Activated CD4-positive, alpha-beta T cell treated with anti-CD3 and anti-CD28 coated beads for 36 hours (primary cell): ENCODE measurements around the gene PAQR8. TPM values are rescaled to one million over a fixed set of nuclear protein-coding genes. Genes with fewer than 3 reads are reported as not detected.
A peak's percentile ranks its signal among the peaks of the same experiment; 100 is the strongest.

ENCODE experiments used
- ATAC-seq: fragments of 200-7000 bp; cut with Tn5 transposase; one replicate; pipeline ENCODE4 v1.10.0; 2021; ENCODE audit warnings: mild to moderate bottlenecking, moderate library complexity
- CTCF ChIA-PET: fragments of 350-600 bp; sonication (Branson Sonifier 250); formaldehyde crosslinking; loops from one replicate; lab custom pipeline; 2021; ENCODE audit warnings: antibody characterized with exemption; lab: Charles Lee
- POLR2A ChIA-PET: fragments of 350-600 bp; sonication (Branson Sonifier 250); formaldehyde crosslinking; loops from one replicate; lab custom pipeline; 2021; ENCODE audit warnings: antibody characterized with exemption, inconsistent platforms; lab: Charles Lee
- DNase-seq: peaks from one replicate; pipeline ENCODE4 v3.0.0-alpha.2; 2020
- H3K27ac Mint-ChIP-seq: one replicate; pipeline ENCODE4 v1.8.0; 2021; ENCODE audit warnings: mixed read lengths
- H3K27me3 Mint-ChIP-seq: one replicate; pipeline ENCODE4 v1.8.0; 2021; ENCODE audit warnings: mixed read lengths
- H3K36me3 Mint-ChIP-seq: one replicate; pipeline ENCODE4 v1.8.0; 2021; ENCODE audit warnings: low read depth, mixed read lengths
- H3K4me1 Mint-ChIP-seq: one replicate; pipeline ENCODE4 v1.8.0; 2021; ENCODE audit warnings: mixed read lengths
- H3K4me3 Mint-ChIP-seq: one replicate; pipeline ENCODE4 v1.8.0; 2021; ENCODE audit warnings: mild to moderate bottlenecking, moderate library complexity, mixed read lengths
- H3K9me3 Mint-ChIP-seq: one replicate; pipeline ENCODE4 v1.8.0; 2021; ENCODE audit warnings: low read depth, mixed read lengths
- intact Hi-C, 2 experiments: fragments of 100-400 bp; cut with DNase I in 1 of 2; cut with micrococcal nuclease in 1 of 2; formaldehyde crosslinking; loops; one replicate each; pipeline versions ENCODE4 v1.14.2 to v1.15.1; 2022 to 2024; cut with DNase I, micrococcal nuclease
- total RNA-seq, 2 experiments: library from RNA; stranded (reverse); gene quantifications; one replicate each; pipeline ENCODE4 v1.2.3, GENCODE V29; 2021

Gene PAQR8
- total RNA-seq, 2 experiments from 2014 or later, result 9.0 to 9.1 TPM

GRCh38 chr6:52330470-52330869 lies 31.5 kb upstream of the PAQR8 start:
- intact Hi-C loops, result no loop called here
- H3K27ac Mint-ChIP-seq, result no peak overlapping the region
- ATAC-seq (no peak), DNase-seq (no peak)
- H3K27me3 Mint-ChIP-seq, result no peaks in the 10 kb centered on the region
- no peaks in the 10 kb centered on the region for H3K36me3 Mint-ChIP-seq
- H3K9me3 Mint-ChIP-seq, result no peaks in the 10 kb centered on the region
- ChIA-PET CTCF (interaction anchor here (0.9 to 1.6 kb wide), 5 partner anchors 20 to 77 kb away, joined by 3 to 5 read pairs (median 4); no protein-coding TSS in a partner anchor), POLR2A (interaction anchor here (0.8 kb wide), 1 partner anchor 47 kb away, joined by 5 read pairs; no protein-coding TSS in a partner anchor)
- no peak overlapping the region for H3K4me3 Mint-ChIP-seq
- peaks cover 38% of the 10 kb centered on the region for H3K4me1 Mint-ChIP-seq

GRCh38 chr6:52331793-52332457 lies 30.0 kb upstream of the PAQR8 start:
- Mint-ChIP-seq H3K4me1 (peaks cover 52% of the 10 kb centered on the region), H3K4me3 (no peak overlapping the region), H3K27me3 (no peaks in the 10 kb centered on the region), H3K36me3 (no peaks in the 10 kb centered on the region), H3K27ac (no peak overlapping the region), H3K9me3 (no peaks in the 10 kb centered on the region)
- intact Hi-C loops, result no loop called here
- ChIA-PET CTCF (interaction anchor here (0.9 to 1.6 kb wide), 3 partner anchors 19 to 85 kb away, joined by 3 to 4 read pairs (median 3); no protein-coding TSS in a partner anchor), POLR2A (interaction anchor here (0.5 to 0.6 kb wide), 2 partner anchors 24 to 58 kb away, joined by 3 to 7 read pairs; no protein-coding TSS in a partner anchor)
- DNase-seq (peak; percentile 11), ATAC-seq (no peak)

GRCh38 chr6:52333840-52334200 lies 28.1 kb upstream of the PAQR8 start:
- Mint-ChIP-seq H3K27ac (peak overlapping the region; percentile 59), H3K36me3 (no peaks in the 10 kb centered on the region), H3K9me3 (no peaks in the 10 kb centered on the region), H3K27me3 (no peaks in the 10 kb centered on the region), H3K4me3 (no peak overlapping the region), H3K4me1 (peaks cover 65% of the 10 kb centered on the region)
- intact Hi-C loops, result no loop called here
- POLR2A ChIA-PET, result no interaction called here
- CTCF ChIA-PET, result interaction anchor here (0.6 to 1.8 kb wide), 8 partner anchors 9 to 181 kb away, joined by 3 to 7 read pairs (median 4); partner anchors contain the start of gene PAQR8
- DNase-seq (no peak), ATAC-seq (peak; percentile 62)

- Mint-ChIP-seq H3K4me3 (no peak overlapping the region), H3K27me3 (no peaks in the 10 kb centered on the region), H3K9me3 (no peaks in the 10 kb centered on the region), H3K36me3 (no peaks in the 10 kb centered on the region), H3K27ac (no peak overlapping the region), H3K4me1 (peaks cover 65% of the 10 kb centered on the region)
- ChIA-PET CTCF (interaction anchor here (0.6 to 1.2 kb wide), 3 partner anchors 25 to 65 kb away, joined by 3 to 4 read pairs (median 3); no protein-coding TSS in a partner anchor), POLR2A (no interaction called here)
- DNase-seq (no peak), ATAC-seq (no peak)
- intact Hi-C loops, result no loop called here
Observed at GRCh38 chr6:52335576-52335975, 26.4 kb upstream of the PAQR8 start.

GRCh38 chr6:52336919-52337561 lies 24.9 kb upstream of the PAQR8 start:
- no peaks in the 10 kb centered on the region for H3K36me3 Mint-ChIP-seq
- H3K4me3 Mint-ChIP-seq, result no peak overlapping the region
- ATAC-seq (peak; percentile 21), DNase-seq (no peak)
- H3K4me1 Mint-ChIP-seq, result peaks cover 68% of the 10 kb centered on the region
- intact Hi-C loops, result no loop called here
- POLR2A ChIA-PET, result no interaction called here
- H3K27ac Mint-ChIP-seq, result no peak overlapping the region
- H3K27me3 Mint-ChIP-seq, result no peaks in the 10 kb centered on the region
- no peaks in the 10 kb centered on the region for H3K9me3 Mint-ChIP-seq
- CTCF ChIA-PET, result interaction anchor here (0.6 to 1.6 kb wide), 6 partner anchors 15 to 727 kb away, joined by 3 to 4 read pairs (median 3); no protein-coding TSS in a partner anchor

GRCh38 chr6:52337633-52338290 lies 24.2 kb upstream of the PAQR8 start:
- Mint-ChIP-seq H3K27me3 (no peaks in the 10 kb centered on the region), H3K27ac (peak overlapping the region; percentile 6), H3K9me3 (no peaks in the 10 kb centered on the region), H3K36me3 (no peaks in the 10 kb centered on the region), H3K4me1 (peaks cover 64% of the 10 kb centered on the region), H3K4me3 (no peak overlapping the region)
- intact Hi-C loops, result no loop called here
- ChIA-PET POLR2A (no interaction called here), CTCF (interaction anchor here (0.6 to 1.6 kb wide), 6 partner anchors 16 to 726 kb away, joined by 3 to 4 read pairs (median 3); no protein-coding TSS in a partner anchor)
- DNase-seq (no peak), ATAC-seq (peak; percentile 45)

GRCh38 chr6:52340603-52340880 lies 21.4 kb upstream of the PAQR8 start:
- ChIA-PET CTCF (interaction anchor here (1.8 kb wide), 1 partner anchor 54 kb away, joined by 4 read pairs; no protein-coding TSS in a partner anchor), POLR2A (no interaction called here)
- no peak overlapping the region for H3K27ac Mint-ChIP-seq
- H3K36me3 Mint-ChIP-seq, result no peaks in the 10 kb centered on the region
- ATAC-seq, result no peak
- H3K4me3 Mint-ChIP-seq, result no peak overlapping the region
- H3K27me3 Mint-ChIP-seq, result no peaks in the 10 kb centered on the region
- intact Hi-C loops, result no loop called here
- H3K4me1 Mint-ChIP-seq, result peaks cover 37% of the 10 kb centered on the region
- no peaks in the 10 kb centered on the region for H3K9me3 Mint-ChIP-seq
- DNase-seq, result no peak

GRCh38 chr6:52341561-52342260 lies 20.2 kb upstream of the PAQR8 start:
- ChIA-PET POLR2A (no interaction called here), CTCF (interaction anchor here (0.6 to 1.8 kb wide), 2 partner anchors 55 to 309 kb away, joined by 3 to 4 read pairs; no protein-coding TSS in a partner anchor)
- H3K4me1 Mint-ChIP-seq, result peaks cover 25% of the 10 kb centered on the region
- H3K27me3 Mint-ChIP-seq, result no peaks in the 10 kb centered on the region
- intact Hi-C loops, result no loop called here
- DNase-seq, result no peak
- H3K36me3 Mint-ChIP-seq, result no peaks in the 10 kb centered on the region
- peak; percentile 63 for ATAC-seq
- H3K9me3 Mint-ChIP-seq, result no peaks in the 10 kb centered on the region
- H3K27ac Mint-ChIP-seq, result no peak overlapping the region
- H3K4me3 Mint-ChIP-seq, result no peak overlapping the region

- Mint-ChIP-seq H3K4me3 (no peak overlapping the region), H3K27ac (no peak overlapping the region), H3K9me3 (no peaks in the 10 kb centered on the region), H3K4me1 (peaks cover 10% of the 10 kb centered on the region), H3K36me3 (no peaks in the 10 kb centered on the region), H3K27me3 (no peaks in the 10 kb centered on the region)
- DNase-seq (no peak), ATAC-seq (no peak)
- ChIA-PET CTCF (no interaction called here), POLR2A (no interaction called here)
- intact Hi-C loops, result no loop called here
Observed at GRCh38 chr6:52345311-52345710, 16.6 kb upstream of the PAQR8 start.

- intact Hi-C loops, result no loop called here
- no peaks in the 10 kb centered on the region for H3K27me3 Mint-ChIP-seq
- H3K9me3 Mint-ChIP-seq, result no peaks in the 10 kb centered on the region
- peaks cover 12% of the 10 kb centered on the region for H3K4me1 Mint-ChIP-seq
- POLR2A ChIA-PET, result no interaction called here
- no peaks in the 10 kb centered on the region for H3K36me3 Mint-ChIP-seq
- H3K27ac Mint-ChIP-seq, result no peak overlapping the region
- no peak overlapping the region for H3K4me3 Mint-ChIP-seq
- no peak for DNase-seq
- no peak for ATAC-seq
- CTCF ChIA-PET, result no interaction called here
Observed at GRCh38 chr6:52346503-52346902, 15.4 kb upstream of the PAQR8 start.

- intact Hi-C loops, result no loop called here
- no peak for ATAC-seq
Observed at GRCh38 chr6:52347818-52348217, 14.1 kb upstream of the PAQR8 start.

More at GRCh38 chr6:52347818-52348217, 14.1 kb upstream of the PAQR8 start:
- Mint-ChIP-seq H3K27me3 (no peaks in the 10 kb centered on the region), H3K4me1 (peaks cover 14% of the 10 kb centered on the region), H3K36me3 (no peaks in the 10 kb centered on the region), H3K4me3 (no peak overlapping the region), H3K9me3 (no peaks in the 10 kb centered on the region), H3K27ac (no peak overlapping the region)
- DNase-seq, result no peak
- CTCF ChIA-PET, result interaction anchor here (0.9 to 1.0 kb wide), 3 partner anchors 19 to 60 kb away, joined by 3 to 5 read pairs (median 3); no protein-coding TSS in a partner anchor
- POLR2A ChIA-PET, result no interaction called here
